Smooth muscle cell (in vitro differentiated cells): ENCODE results near the gene GTF3C6. TPM values are rescaled to one million over a fixed set of nuclear protein-coding genes. Genes with fewer than 3 reads are reported as not detected.

ENCODE experiments used
- DNase-seq: peaks from one replicate; lab custom pipeline; 2025; ENCODE audit not compliant: unreplicated experiment; lab: John Stamatoyannopoulos, UW
- H2AFZ ChIP-seq: fragments of 200-600 bp; sonication (generic); 2 replicates; pipeline ENCODE4 v1.6.0; 2016; ENCODE audit warnings: antibody characterized with exemption, low read depth, mild to moderate bottlenecking
- H3F3A ChIP-seq: fragments of 200-600 bp; sonication (generic); 2 replicates; pipeline ENCODE4 v1.6.0; 2017; ENCODE audit warnings: antibody characterized with exemption, low read depth
- H3K27ac ChIP-seq: fragments of 200-600 bp; sonication (generic); 2 replicates; pipeline ENCODE4 v1.5.1; 2016; ENCODE audit warnings: low read depth, mild to moderate bottlenecking
- H3K27me3 ChIP-seq: fragments of 200-600 bp; sonication (generic); 2 replicates; pipeline ENCODE4 v1.6.1; 2016; ENCODE audit warnings: low read depth, mild to moderate bottlenecking
- H3K36me3 ChIP-seq: fragments of 200-600 bp; sonication (generic); 2 replicates; pipeline ENCODE4 v1.5.1; 2016; ENCODE audit warnings: low read depth
- H3K4me1 ChIP-seq: fragments of 200-600 bp; sonication (generic); 2 replicates; pipeline ENCODE4 v1.5.1; 2016; ENCODE audit warnings: low read depth
- H3K4me2 ChIP-seq: fragments of 200-600 bp; sonication (generic); 2 replicates; pipeline ENCODE4 v1.6.0; 2016; ENCODE audit warnings: mild to moderate bottlenecking
- H3K4me3 ChIP-seq: fragments of 200-600 bp; sonication (generic); 2 replicates; pipeline ENCODE4 v1.5.1; 2016; ENCODE audit warnings: mild to moderate bottlenecking
- H3K79me2 ChIP-seq: fragments of 200-600 bp; sonication (generic); 2 replicates; pipeline ENCODE4 v1.6.0; 2016; ENCODE audit warnings: low read depth, mild to moderate bottlenecking
- H3K9ac ChIP-seq: fragments of 200-600 bp; sonication (generic); 2 replicates; pipeline ENCODE4 v1.6.0; 2016; ENCODE audit warnings: low read depth
- H3K9me3 ChIP-seq: fragments of 200-600 bp; sonication (generic); replicated peaks from 2 replicates; pipeline ENCODE4 v1.5.1; 2016; ENCODE audit warnings: low read depth
- H4K20me1 ChIP-seq: fragments of 200-600 bp; sonication (generic); 2 replicates; pipeline ENCODE4 v1.6.0; 2016; ENCODE audit warnings: low read depth
- CTCF ChIP-seq: fragments of 200-600 bp; sonication (generic); IDR thresholded peaks from 2 replicates; pipeline ENCODE4 v1.5.1; 2017; ENCODE audit warnings: borderline replicate concordance, mild to moderate bottlenecking, antibody characterized with exemption; ENCODE audit not compliant: insufficient read depth, poor library complexity, severe bottlenecking
- WGBS: methylation state at CpG from one replicate; pipeline ENCODE4 v1.1.7; 2016; ENCODE audit warnings: low lambda C conversion rate; 5-methylcytosine and 5-hydroxymethylcytosine counted together
- polyA plus RNA-seq: library from polyadenylated mRNA; unstranded; fragments of >200 nt; fragmentation: Nextera tagmentation; extraction: Ambion mirVana; gene quantifications from 2 replicates; pipeline ENCODE4 v1.2.1, GENCODE V29; 2016
- total RNA-seq: library from RNA; depleted of rRNA; stranded (reverse); fragments of >200 nt; gene quantifications from 2 replicates; pipeline ENCODE4 v1.2.3, GENCODE V29; 2014

GTF3C6 gene
- total and polyA plus RNA-seq, 2 experiments from 2014 or later = 88.5 to 90.2 TPM

- Histone ChIP-seq H3K27me3 (no peaks in the 10 kb centered on the region), H3K9me3 (no peaks in the 10 kb centered on the region), H3F3A (no peaks in the 10 kb centered on the region), H2AFZ (peak overlapping the region; percentile 98), H3K9ac (peak overlapping the region; percentile 97), H3K36me3 (peaks cover 5% of the 10 kb centered on the region), H3K79me2 (peaks cover 34% of the 10 kb centered on the region), H3K4me1 (peaks cover 11% of the 10 kb centered on the region), H3K27ac (peak overlapping the region; percentile 89), H4K20me1 (no peaks in the 10 kb centered on the region), H3K4me2 (peak overlapping the region; percentile 86), H3K4me3 (peak overlapping the region; percentile 94)
- no peak for DNase-seq
- TF ChIP-seq CTCF = no peak
- 50% methylated on average over 9 of the region's 9 CpGs for WGBS
Observed at GRCh38 chr6:110981202-110981600, 22.7 kb downstream of the GTF3C6 start.

- no peak for DNase-seq
- Histone ChIP-seq H4K20me1 (no peaks in the 10 kb centered on the region), H2AFZ (no peak overlapping the region), H3K36me3 (no peaks in the 10 kb centered on the region), H3K4me2 (no peak overlapping the region), H3K79me2 (peaks cover 7% of the 10 kb centered on the region), H3K27ac (no peak overlapping the region), H3K4me3 (no peak overlapping the region), H3K4me1 (no peaks in the 10 kb centered on the region), H3K9me3 (no peaks in the 10 kb centered on the region), H3F3A (no peaks in the 10 kb centered on the region), H3K27me3 (no peaks in the 10 kb centered on the region), H3K9ac (no peak overlapping the region)
- TF ChIP-seq CTCF = no peak
- 96% methylated on average over 11 of the region's 11 CpGs for WGBS
Observed at GRCh38 chr6:110990840-110991576, 32.5 kb downstream of the GTF3C6 start.

GRCh38 chr6:110996691-110997090 lies 38.2 kb downstream of the GTF3C6 start:
- no peaks in the 10 kb centered on the region for H4K20me1 ChIP-seq
- H3K9me3 ChIP-seq = no peaks in the 10 kb centered on the region
- H3K27me3 ChIP-seq = no peaks in the 10 kb centered on the region
- no peak overlapping the region for H3K4me3 ChIP-seq
- H3K4me2 ChIP-seq = no peak overlapping the region
- 97% methylated on average over 9 of the region's 9 CpGs for WGBS
- H3K36me3 ChIP-seq = peaks cover 6% of the 10 kb centered on the region
- no peaks in the 10 kb centered on the region for H3K4me1 ChIP-seq
- no peak overlapping the region for H2AFZ ChIP-seq
- peaks cover 7% of the 10 kb centered on the region for H3K79me2 ChIP-seq
- no peak overlapping the region for H3K27ac ChIP-seq
- TF ChIP-seq CTCF = no peak
- no peaks in the 10 kb centered on the region for H3F3A ChIP-seq
- no peak for DNase-seq
- H3K9ac ChIP-seq = no peak overlapping the region
